Right lobe of liver (tissue), 4 donors: ENCODE measurements around the gene ADAMTS3.

Experiments used
- POLR2A ChIP-seq: fragments of 450-650 bp; IDR thresholded peaks from one replicate; pipeline ENCODE4 v1.6.1; 2017; ENCODE audit warnings: antibody characterized with exemption, mild to moderate bottlenecking
- TF ChIP-seq, protein P1 (sequence below), 4 donors: fragments of 200-600 bp in 3 of 4; fragments of 450-650 bp in 1 of 4; IDR thresholded peaks; one replicate each; pipeline versions ENCODE4 v1.5.1 to v1.8.0; 2016 to 2022; ENCODE audit warnings: antibody characterized with exemption in 4 of 4, mild to moderate bottlenecking in 2 of 4
- donor health status: DM: no; HTN: no; CAD: no.
- donor health status: DM: no; HTN: no; CAD: no.
- donor health status: DM: no; HTN: yes; CAD: no.

DNA sequence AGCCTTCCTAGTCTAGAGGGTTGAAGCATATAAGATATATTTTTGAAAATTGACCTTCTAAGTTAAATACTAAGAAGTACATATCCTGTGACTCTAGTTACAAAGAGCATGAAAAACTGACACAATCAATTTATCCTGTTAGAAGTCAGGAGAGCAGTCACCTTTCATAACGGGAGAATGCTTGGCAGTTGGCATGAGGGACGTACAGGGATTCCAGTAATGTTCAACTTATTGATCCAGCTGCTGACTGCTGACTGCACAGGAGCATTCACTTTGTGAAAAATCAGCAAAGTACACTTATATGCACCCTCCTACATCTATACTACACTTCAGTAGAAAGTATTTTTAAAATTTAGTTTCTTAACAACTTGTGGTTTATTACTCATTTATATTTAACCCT is 4.2 kb downstream of the ADAMTS3 start:
- TF ChIP-seq, protein P1, sequence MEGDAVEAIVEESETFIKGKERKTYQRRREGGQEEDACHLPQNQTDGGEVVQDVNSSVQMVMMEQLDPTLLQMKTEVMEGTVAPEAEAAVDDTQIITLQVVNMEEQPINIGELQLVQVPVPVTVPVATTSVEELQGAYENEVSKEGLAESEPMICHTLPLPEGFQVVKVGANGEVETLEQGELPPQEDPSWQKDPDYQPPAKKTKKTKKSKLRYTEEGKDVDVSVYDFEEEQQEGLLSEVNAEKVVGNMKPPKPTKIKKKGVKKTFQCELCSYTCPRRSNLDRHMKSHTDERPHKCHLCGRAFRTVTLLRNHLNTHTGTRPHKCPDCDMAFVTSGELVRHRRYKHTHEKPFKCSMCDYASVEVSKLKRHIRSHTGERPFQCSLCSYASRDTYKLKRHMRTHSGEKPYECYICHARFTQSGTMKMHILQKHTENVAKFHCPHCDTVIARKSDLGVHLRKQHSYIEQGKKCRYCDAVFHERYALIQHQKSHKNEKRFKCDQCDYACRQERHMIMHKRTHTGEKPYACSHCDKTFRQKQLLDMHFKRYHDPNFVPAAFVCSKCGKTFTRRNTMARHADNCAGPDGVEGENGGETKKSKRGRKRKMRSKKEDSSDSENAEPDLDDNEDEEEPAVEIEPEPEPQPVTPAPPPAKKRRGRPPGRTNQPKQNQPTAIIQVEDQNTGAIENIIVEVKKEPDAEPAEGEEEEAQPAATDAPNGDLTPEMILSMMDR (IDR thresholded peaks at IDR 0.05), result no peak
- TF ChIP-seq POLR2A, result no peak
